Medulla oblongata (tissue), 1 donor: Measurements from ENCODE around the gene GRM8.
"Not testable (repeated sequence)": the region's sequence is repeated elsewhere in the genome, so short reads cannot be mapped to it uniquely, and the experiment has no call there.

ENCODE experiments used
- DNase-seq: peaks from one replicate; pipeline ENCODE4 v3.0.0-alpha.2; 2015; ENCODE audit errors: extremely low spot score

The GRM8 gene

GRCh38 chr7:126718419-126718818 lies 534.3 kb downstream of the GRM8 start:
- DNase-seq: no peak

- no peak for DNase-seq
These were observed 536.4 kb downstream of the GRM8 start for GRCh38 chr7:126716321-126716720.

- DNase-seq: no peak
These were observed 537.7 kb downstream of the GRM8 start for GRCh38 chr7:126715076-126715475.

GRCh38 chr7:126702242-126703016 lies 550.3 kb downstream of the GRM8 start:
- no peak for DNase-seq

- DNase-seq: no peak
These were observed 551.7 kb downstream of the GRM8 start for GRCh38 chr7:126700807-126701604.

GRCh38 chr7:126699707-126700106 lies 553.0 kb downstream of the GRM8 start:
- DNase-seq: no peak

GRCh38 chr7:126698909-126699308 lies 553.8 kb downstream of the GRM8 start:
- DNase-seq: no peak

- no peak for DNase-seq
These were observed 554.3 kb downstream of the GRM8 start for GRCh38 chr7:126698446-126698845.

GRCh38 chr7:126696256-126697038 lies 556.3 kb downstream of the GRM8 start:
- no peak for DNase-seq

- DNase-seq: no peak
These were observed 561.6 kb downstream of the GRM8 start for GRCh38 chr7:126690848-126691751.

- no peak for DNase-seq
These were observed 562.6 kb downstream of the GRM8 start for GRCh38 chr7:126690104-126690503.

- no peak for DNase-seq
These were observed 563.7 kb downstream of the GRM8 start for GRCh38 chr7:126689037-126689436.

GRCh38 chr7:126686474-126686873 lies 566.3 kb downstream of the GRM8 start:
- no peak for DNase-seq

GRCh38 chr7:126685596-126685995 lies 567.1 kb downstream of the GRM8 start:
- DNase-seq: no peak

- DNase-seq: no peak
These were observed 567.6 kb downstream of the GRM8 start for GRCh38 chr7:126685018-126685573.

- DNase-seq: no peak
These were observed 570.6 kb downstream of the GRM8 start for GRCh38 chr7:126682176-126682575.

GRCh38 chr7:126668762-126669161 lies 584.0 kb downstream of the GRM8 start:
- not testable (repeated sequence) for DNase-seq

GRCh38 chr7:126668367-126668752 lies 584.4 kb downstream of the GRM8 start:
- DNase-seq: no peak

GRCh38 chr7:126667742-126668366 lies 584.9 kb downstream of the GRM8 start:
- DNase-seq: no peak

- no peak for DNase-seq
These were observed 589.9 kb downstream of the GRM8 start for GRCh38 chr7:126662856-126663255.
